Stimulated activated naive CD8-positive, alpha-beta T cell treated with anti-CD3 and anti-CD28 coated beads, Interleukin-15, amount 100 ng/mL, for 72 hours (primary cell): ENCODE measurements around the gene MARVELD2.
"Not testable (repeated sequence)": the region's sequence is repeated elsewhere in the genome, so short reads cannot be mapped to it uniquely, and the experiment has no call there.

Source experiments
- ATAC-seq: fragments of 150-1000 bp; cut with Tn5 transposase; 2 replicates; pipeline ENCODE4 v1.10.0; 2021; ENCODE audit warnings: mild to moderate bottlenecking, moderate library complexity
- DNase-seq, 2 donors: peaks; one replicate each; pipeline ENCODE4 v3.0.0; 2021 to 2022
- H3K27ac Mint-ChIP-seq, 2 donors: one replicate each; pipeline ENCODE4 v1.8.0; 2022; ENCODE audit warnings: mild to moderate bottlenecking in 2 of 2, mixed read lengths in 2 of 2, moderate library complexity in 2 of 2
- H3K27me3 Mint-ChIP-seq: one replicate; pipeline ENCODE4 v1.8.0; 2022; ENCODE audit warnings: mixed read lengths
- H3K4me1 Mint-ChIP-seq: one replicate; pipeline ENCODE4 v1.8.0; 2022; ENCODE audit warnings: mild to moderate bottlenecking, mixed read lengths
- H3K4me3 Mint-ChIP-seq, 2 donors: one replicate each; pipeline ENCODE4 v1.8.0; 2022; ENCODE audit warnings: mild to moderate bottlenecking in 2 of 2, mixed read lengths in 2 of 2, moderate library complexity in 1 of 2
- H3K9me3 Mint-ChIP-seq, 2 donors: one replicate each; pipeline ENCODE4 v1.8.0; 2022; ENCODE audit warnings: mixed read lengths in 2 of 2

Gene MARVELD2

GRCh38 chr5:69414885-69415583 lies at the start of gene MARVELD2:
Gene MARVELD2 (plus strand): TSS chr5:69415116. CDS start chr5:69419386, 4,270 bp downstream.
- H3K4me1 Mint-ChIP-seq = peaks cover 6% of the 10 kb centered on the region
- DNase-seq (peak; percentile 21 to 40), ATAC-seq (peak; percentile 88)
- no peaks in the 10 kb centered on the region for H3K9me3 Mint-ChIP-seq
- H3K4me3 Mint-ChIP-seq = peak within 1 kb of the TSS; percentile 44 to 68
- peak within 1 kb of the TSS in 1 of 2 donors; percentile 12 for H3K27ac Mint-ChIP-seq
- no peaks in the 10 kb centered on the region for H3K27me3 Mint-ChIP-seq

GRCh38 chr5:69367697-69368279 lies 47.1 kb upstream of the MARVELD2 start:
- H3K4me3 Mint-ChIP-seq = peak overlapping the region; percentile 81 to 98
- peaks cover 50% of the 10 kb centered on the region for H3K4me1 Mint-ChIP-seq
- ATAC-seq (no peak), DNase-seq (no peak)
- H3K9me3 Mint-ChIP-seq = no peaks in the 10 kb centered on the region
- no peaks in the 10 kb centered on the region for H3K27me3 Mint-ChIP-seq
- H3K27ac Mint-ChIP-seq = peak overlapping the region; percentile 99 to 100

GRCh38 chr5:69368458-69369339 lies 46.2 kb upstream of the MARVELD2 start:
- peak overlapping the region; percentile 81 to 98 for H3K4me3 Mint-ChIP-seq
- H3K9me3 Mint-ChIP-seq = no peaks in the 10 kb centered on the region
- H3K27ac Mint-ChIP-seq = peak overlapping the region; percentile 99 to 100
- H3K4me1 Mint-ChIP-seq = peaks cover 42% of the 10 kb centered on the region
- ATAC-seq (peak; percentile 0), DNase-seq (peak; percentile 23 to 31)
- no peaks in the 10 kb centered on the region for H3K27me3 Mint-ChIP-seq

- DNase-seq (peak; percentile 94 to 95), ATAC-seq (peak; percentile 97)
- Mint-ChIP-seq H3K4me3 (peak within 1 kb of the TSS; percentile 87 to 98), H3K4me1 (peaks cover 42% of the 10 kb centered on the region), H3K27me3 (no peaks in the 10 kb centered on the region), H3K27ac (peak within 1 kb of the TSS; percentile 100), H3K9me3 (no peaks in the 10 kb centered on the region)
Measured at GRCh38 chr5:69369340-69370121, 45.4 kb upstream of the MARVELD2 start, which contains the start of the genes AK6, RAD17 and TAF9. Gene AK6 (minus strand): TSS chr5:69369520. CDS start chr5:69369490, 30 bp downstream. Gene RAD17 (plus strand): TSS chr5:69369818. CDS start chr5:69372209, 2,391 bp downstream. Gene TAF9 (minus strand): TSS chr5:69369520. CDS start chr5:69365737, 3,783 bp downstream.

- not testable (repeated sequence) for H3K9me3 Mint-ChIP-seq, ATAC-seq, H3K27me3 Mint-ChIP-seq
- H3K4me1 Mint-ChIP-seq = peaks cover 35% of the 10 kb centered on the region
- peak overlapping the region; percentile 100 for H3K27ac Mint-ChIP-seq
- H3K4me3 Mint-ChIP-seq = peak overlapping the region; percentile 87 to 90
- DNase-seq = peak in 1 of 2 donors; percentile 14
Measured at GRCh38 chr5:69370335-69370734, 44.6 kb upstream of the MARVELD2 start.

- no peak overlapping the region for H3K27ac Mint-ChIP-seq
- ATAC-seq (no peak), DNase-seq (no peak)
- H3K4me1 Mint-ChIP-seq = peaks cover 17% of the 10 kb centered on the region
- H3K27me3 Mint-ChIP-seq = no peaks in the 10 kb centered on the region
- H3K4me3 Mint-ChIP-seq = no peak overlapping the region
- H3K9me3 Mint-ChIP-seq = no peaks in the 10 kb centered on the region
Measured at GRCh38 chr5:69372394-69372793, 42.5 kb upstream of the MARVELD2 start.

- H3K4me3 Mint-ChIP-seq = no peak overlapping the region
- ATAC-seq (no peak), DNase-seq (no peak)
- H3K9me3 Mint-ChIP-seq = no peaks in the 10 kb centered on the region
- no peaks in the 10 kb centered on the region for H3K27me3 Mint-ChIP-seq
- no peak overlapping the region for H3K27ac Mint-ChIP-seq
- peaks cover 8% of the 10 kb centered on the region for H3K4me1 Mint-ChIP-seq
Measured at GRCh38 chr5:69374911-69375446, 39.9 kb upstream of the MARVELD2 start.

- H3K4me3 Mint-ChIP-seq = no peak overlapping the region
- no peak for ATAC-seq
- no peak for DNase-seq
- H3K27me3 Mint-ChIP-seq = no peaks in the 10 kb centered on the region
- H3K4me1 Mint-ChIP-seq = no peaks in the 10 kb centered on the region
- no peaks in the 10 kb centered on the region for H3K9me3 Mint-ChIP-seq
- no peak overlapping the region for H3K27ac Mint-ChIP-seq
Measured at GRCh38 chr5:69378376-69378775, 36.5 kb upstream of the MARVELD2 start.

- Mint-ChIP-seq H3K27ac (no peak overlapping the region), H3K4me3 (no peak overlapping the region), H3K27me3 (no peaks in the 10 kb centered on the region), H3K9me3 (no peaks in the 10 kb centered on the region), H3K4me1 (no peaks in the 10 kb centered on the region)
- DNase-seq (no peak), ATAC-seq (no peak)
Measured at GRCh38 chr5:69404659-69405330, 10.1 kb upstream of the MARVELD2 start.

GRCh38 chr5:69415584-69415958 lies 655 bp downstream of the MARVELD2 start:
- H3K4me1 Mint-ChIP-seq = peaks cover 6% of the 10 kb centered on the region
- H3K27ac Mint-ChIP-seq = peak overlapping the region in 1 of 2 donors; percentile 12
- DNase-seq (no peak), ATAC-seq (no peak)
- peak overlapping the region; percentile 41 to 68 for H3K4me3 Mint-ChIP-seq
- H3K27me3 Mint-ChIP-seq = no peaks in the 10 kb centered on the region
- H3K9me3 Mint-ChIP-seq = no peaks in the 10 kb centered on the region

- DNase-seq (no peak), ATAC-seq (no peak)
- H3K27ac Mint-ChIP-seq = no peak overlapping the region
- no peaks in the 10 kb centered on the region for H3K9me3 Mint-ChIP-seq
- peaks cover 6% of the 10 kb centered on the region for H3K4me1 Mint-ChIP-seq
- no peak overlapping the region for H3K4me3 Mint-ChIP-seq
- H3K27me3 Mint-ChIP-seq = no peaks in the 10 kb centered on the region
Measured at GRCh38 chr5:69416180-69416579, 1.3 kb downstream of the MARVELD2 start.

- DNase-seq (no peak), ATAC-seq (no peak)
- peaks cover 6% of the 10 kb centered on the region for H3K4me1 Mint-ChIP-seq
- no peaks in the 10 kb centered on the region for H3K9me3 Mint-ChIP-seq
- no peak overlapping the region for H3K4me3 Mint-ChIP-seq
- no peak overlapping the region for H3K27ac Mint-ChIP-seq
- no peaks in the 10 kb centered on the region for H3K27me3 Mint-ChIP-seq
Measured at GRCh38 chr5:69416699-69417098, 1.8 kb downstream of the MARVELD2 start.

GRCh38 chr5:69418554-69418953 lies 3.6 kb downstream of the MARVELD2 start:
- H3K4me3 Mint-ChIP-seq = no peak overlapping the region
- DNase-seq (no peak), ATAC-seq (no peak)
- H3K27ac Mint-ChIP-seq = no peak overlapping the region
- no peaks in the 10 kb centered on the region for H3K9me3 Mint-ChIP-seq
- H3K27me3 Mint-ChIP-seq = no peaks in the 10 kb centered on the region
- H3K4me1 Mint-ChIP-seq = peaks cover 6% of the 10 kb centered on the region
